NCI-H1436 (cell line): ENCODE data around the gene MRPL39.

Experiments used
- DNase-seq: peaks from one replicate; lab custom pipeline; 2025; lab: John Stamatoyannopoulos, UW

Gene MRPL39

DNA sequence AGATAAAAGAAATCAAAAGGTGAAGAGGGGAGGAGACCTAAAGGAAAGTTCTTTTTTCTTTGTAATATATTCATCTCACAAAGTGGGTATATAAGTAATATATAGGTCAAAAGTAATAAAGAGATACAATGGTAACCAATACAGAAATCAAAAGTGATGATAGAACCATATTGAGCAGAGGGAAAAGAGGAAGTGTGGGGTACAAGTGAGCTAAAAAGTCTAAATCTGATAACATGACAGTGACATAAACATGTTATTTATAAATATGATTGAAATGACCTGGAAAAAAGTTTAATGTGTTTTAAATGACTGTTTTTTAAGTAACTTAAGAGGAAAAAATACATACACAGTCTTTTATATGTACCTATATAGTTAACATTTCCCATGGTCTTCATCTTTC is 70.5 kb downstream of the MRPL39 start:
- DNase-seq = no peak

DNA sequence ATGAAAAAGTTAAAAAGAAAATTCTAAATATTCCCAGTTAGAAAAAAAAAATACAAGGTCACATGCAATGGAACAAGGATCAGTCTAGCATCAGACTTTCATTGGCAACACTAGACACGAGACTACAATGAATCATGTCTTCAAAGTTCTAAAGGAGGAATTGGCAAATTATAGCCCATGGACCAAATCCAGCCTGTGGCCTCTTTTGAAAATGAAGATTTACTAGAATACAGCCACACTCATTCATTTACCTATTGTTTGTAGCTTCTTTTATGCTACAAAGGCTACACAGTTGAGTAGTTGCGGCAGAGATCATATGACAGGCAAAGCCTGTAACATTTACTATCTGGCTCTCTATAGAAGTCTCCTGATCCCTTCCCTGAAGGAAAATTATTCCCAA is 71.4 kb downstream of the MRPL39 start:
- no peak for DNase-seq
